ENCODE data around the gene FAM78A. TPM values are rescaled to one million over a fixed set of nuclear protein-coding genes. Genes with fewer than 3 reads are reported as not detected.

FAM78A gene
- polyA plus RNA-seq, 3 donors: 6.4 to 40.6 (median 7.2) TPM

DNA sequence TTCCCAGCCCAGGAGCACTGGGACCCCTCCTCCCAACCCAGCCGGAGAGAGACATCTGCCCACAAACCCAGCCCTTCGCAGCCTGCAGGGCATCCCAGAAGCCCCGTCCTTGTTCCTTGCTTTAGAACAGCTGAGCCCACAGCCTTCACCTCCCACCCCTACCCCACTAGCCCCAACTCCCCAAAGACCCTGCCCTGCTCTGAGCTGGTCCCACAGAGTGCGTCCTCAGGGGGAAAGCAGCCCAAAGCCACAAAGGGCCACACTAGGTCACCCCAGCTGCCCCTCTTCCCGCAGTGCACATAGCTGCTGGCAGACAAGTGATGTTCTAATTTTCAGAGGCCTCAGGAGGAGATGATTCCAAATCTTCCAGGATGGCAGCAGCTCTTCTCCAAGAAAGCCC lies 22.0 kb upstream of the FAM78A start:
- H4K20me1 ChIP-seq (ENCODE audit: insufficient read depth, low read length): no peaks in the 10 kb centered on the region
- H3K36me3 ChIP-seq (replicated peaks in 1 of 2; ENCODE audit: control insufficient read depth in 1 of 2, insufficient read depth in 2 of 2, low read length in 2 of 2): no peaks in the 10 kb centered on the region
- no peak overlapping the region for H2AFZ ChIP-seq (ENCODE audit: insufficient read depth, low read depth, low read length, poor library complexity, severe bottlenecking)
- Mint-ChIP-seq H3K36me3 (no peaks in the 10 kb centered on the region), H3K4me1 (no peaks in the 10 kb centered on the region), H3K4me3 (no peak overlapping the region), H3K27ac (no peak overlapping the region), H3K27me3 (ENCODE audit: low read depth in 3 of 3) (peaks cover 1 to 4% (median 2%) of the 10 kb centered on the region in 3 donors), H3K9me3 (peaks cover 0 to 4% (median 0%) of the 10 kb centered on the region in 7 donors)
- H3K79me2 ChIP-seq (ENCODE audit: insufficient read depth, low read length): no peaks in the 10 kb centered on the region
- no peaks in the 10 kb centered on the region for H3K9me3 ChIP-seq (replicated peaks in 1 of 2; ENCODE audit: control insufficient read depth in 1 of 2, insufficient read depth in 1 of 2, low read length in 2 of 2)
- no peak overlapping the region for H3K4me2 ChIP-seq (replicated peaks; ENCODE audit: extremely low read depth, low read length, poor library complexity, severe bottlenecking)
- intact Hi-C loops (cut with micrococcal nuclease): no loop called here
- no peak overlapping the region for H3K4me3 ChIP-seq (replicated peaks in 1 of 3; ENCODE audit: low read depth in 2 of 3, low read length in 3 of 3)
- H3K27ac ChIP-seq (ENCODE audit: low read depth in 1 of 2, low read length in 2 of 2): no peak overlapping the region
- TF ChIP-seq, protein P1, sequence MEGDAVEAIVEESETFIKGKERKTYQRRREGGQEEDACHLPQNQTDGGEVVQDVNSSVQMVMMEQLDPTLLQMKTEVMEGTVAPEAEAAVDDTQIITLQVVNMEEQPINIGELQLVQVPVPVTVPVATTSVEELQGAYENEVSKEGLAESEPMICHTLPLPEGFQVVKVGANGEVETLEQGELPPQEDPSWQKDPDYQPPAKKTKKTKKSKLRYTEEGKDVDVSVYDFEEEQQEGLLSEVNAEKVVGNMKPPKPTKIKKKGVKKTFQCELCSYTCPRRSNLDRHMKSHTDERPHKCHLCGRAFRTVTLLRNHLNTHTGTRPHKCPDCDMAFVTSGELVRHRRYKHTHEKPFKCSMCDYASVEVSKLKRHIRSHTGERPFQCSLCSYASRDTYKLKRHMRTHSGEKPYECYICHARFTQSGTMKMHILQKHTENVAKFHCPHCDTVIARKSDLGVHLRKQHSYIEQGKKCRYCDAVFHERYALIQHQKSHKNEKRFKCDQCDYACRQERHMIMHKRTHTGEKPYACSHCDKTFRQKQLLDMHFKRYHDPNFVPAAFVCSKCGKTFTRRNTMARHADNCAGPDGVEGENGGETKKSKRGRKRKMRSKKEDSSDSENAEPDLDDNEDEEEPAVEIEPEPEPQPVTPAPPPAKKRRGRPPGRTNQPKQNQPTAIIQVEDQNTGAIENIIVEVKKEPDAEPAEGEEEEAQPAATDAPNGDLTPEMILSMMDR (IDR thresholded peaks at IDR 0.05): no peak
- H3K27me3 ChIP-seq (ENCODE audit: control insufficient read depth in 2 of 2, insufficient read depth in 2 of 2, low read length in 2 of 2): no peaks in the 10 kb centered on the region
- WGBS (ENCODE audit: insufficient coverage): 90% methylated on average over 4 of the region's 5 CpGs
- no peaks in the 10 kb centered on the region for H3K4me1 ChIP-seq (ENCODE audit: control insufficient read depth in 1 of 2, insufficient read depth in 2 of 2, low read length in 2 of 2)
- H3K9ac ChIP-seq (ENCODE audit: insufficient read depth, low read length, poor library complexity, severe bottlenecking): no peak overlapping the region
- DNase-seq: no peak

DNA sequence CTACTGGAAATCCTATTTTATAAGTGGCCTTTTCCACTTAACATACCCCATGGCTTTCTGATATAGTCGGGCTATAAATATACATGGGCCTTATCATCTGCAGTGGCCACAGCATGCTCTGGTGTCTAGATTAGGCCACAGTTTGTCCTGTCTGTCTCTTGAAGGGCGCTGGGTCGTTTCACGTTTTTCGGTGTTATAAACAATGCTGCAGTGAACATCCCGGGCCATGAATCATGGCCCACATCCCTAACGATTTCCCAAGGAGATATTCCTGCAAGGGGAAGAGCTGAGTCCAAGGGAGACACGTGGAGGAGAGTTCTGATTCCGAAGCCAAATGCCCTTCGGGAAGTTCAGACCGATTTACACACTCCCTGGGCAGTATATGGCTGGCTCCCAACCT lies 21.6 kb upstream of the FAM78A start:
- Histone ChIP-seq H4K20me1 (ENCODE audit: insufficient read depth, low read length) (no peaks in the 10 kb centered on the region), H3K9ac (ENCODE audit: insufficient read depth, low read length, poor library complexity, severe bottlenecking) (no peak overlapping the region), H3K27me3 (ENCODE audit: control insufficient read depth in 2 of 2, insufficient read depth in 2 of 2, low read length in 2 of 2) (no peaks in the 10 kb centered on the region), H3K79me2 (ENCODE audit: insufficient read depth, low read length) (no peaks in the 10 kb centered on the region), H3K27ac (ENCODE audit: low read depth in 1 of 2, low read length in 2 of 2) (no peak overlapping the region), H3K4me3 (replicated peaks in 1 of 3; ENCODE audit: low read depth in 2 of 3, low read length in 3 of 3) (no peak overlapping the region), H2AFZ (ENCODE audit: insufficient read depth, low read depth, low read length, poor library complexity, severe bottlenecking) (no peak overlapping the region), H3K9me3 (replicated peaks in 1 of 2; ENCODE audit: control insufficient read depth in 1 of 2, insufficient read depth in 1 of 2, low read length in 2 of 2) (no peaks in the 10 kb centered on the region), H3K4me1 (ENCODE audit: control insufficient read depth in 1 of 2, insufficient read depth in 2 of 2, low read length in 2 of 2) (no peaks in the 10 kb centered on the region), H3K36me3 (replicated peaks in 1 of 2; ENCODE audit: control insufficient read depth in 1 of 2, insufficient read depth in 2 of 2, low read length in 2 of 2) (no peaks in the 10 kb centered on the region), H3K4me2 (replicated peaks; ENCODE audit: extremely low read depth, low read length, poor library complexity, severe bottlenecking) (no peak overlapping the region)
- Mint-ChIP-seq H3K36me3 (no peaks in the 10 kb centered on the region), H3K4me1 (no peaks in the 10 kb centered on the region), H3K27me3 (ENCODE audit: low read depth in 3 of 3) (peaks cover 1 to 4% (median 2%) of the 10 kb centered on the region in 3 donors), H3K4me3 (no peak overlapping the region), H3K9me3 (peaks cover 0 to 4% (median 0%) of the 10 kb centered on the region in 7 donors), H3K27ac (no peak overlapping the region)
- no peak for DNase-seq
- TF ChIP-seq, protein P1 (IDR thresholded peaks at IDR 0.05): no peak
- 92% methylated on average over 11 of the region's 11 CpGs for WGBS (ENCODE audit: insufficient coverage)
- intact Hi-C loops (cut with micrococcal nuclease): no loop called here
